ENCODE data around the gene PLOD1.

DNA sequence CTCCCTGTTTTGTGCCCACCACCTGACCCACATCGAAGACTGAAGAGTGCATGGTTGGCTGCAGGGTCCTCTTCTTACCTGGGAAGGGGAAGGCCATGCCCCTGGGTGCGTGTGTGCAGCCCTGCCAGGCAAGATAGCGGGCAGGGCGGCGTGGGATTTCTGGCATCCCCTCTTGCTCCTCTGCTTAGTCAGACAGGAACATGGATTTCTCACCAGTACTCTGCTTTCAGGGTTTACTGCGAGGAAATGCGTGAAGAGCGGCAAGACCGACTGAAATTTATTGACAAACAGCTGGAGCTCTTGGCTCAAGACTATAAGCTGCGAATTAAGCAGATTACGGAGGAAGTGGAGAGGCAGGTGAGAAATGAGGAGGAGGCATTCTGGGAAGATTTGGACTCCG, 69.2 kb downstream of the PLOD1 start:
- TF ChIP-seq, protein P1, sequence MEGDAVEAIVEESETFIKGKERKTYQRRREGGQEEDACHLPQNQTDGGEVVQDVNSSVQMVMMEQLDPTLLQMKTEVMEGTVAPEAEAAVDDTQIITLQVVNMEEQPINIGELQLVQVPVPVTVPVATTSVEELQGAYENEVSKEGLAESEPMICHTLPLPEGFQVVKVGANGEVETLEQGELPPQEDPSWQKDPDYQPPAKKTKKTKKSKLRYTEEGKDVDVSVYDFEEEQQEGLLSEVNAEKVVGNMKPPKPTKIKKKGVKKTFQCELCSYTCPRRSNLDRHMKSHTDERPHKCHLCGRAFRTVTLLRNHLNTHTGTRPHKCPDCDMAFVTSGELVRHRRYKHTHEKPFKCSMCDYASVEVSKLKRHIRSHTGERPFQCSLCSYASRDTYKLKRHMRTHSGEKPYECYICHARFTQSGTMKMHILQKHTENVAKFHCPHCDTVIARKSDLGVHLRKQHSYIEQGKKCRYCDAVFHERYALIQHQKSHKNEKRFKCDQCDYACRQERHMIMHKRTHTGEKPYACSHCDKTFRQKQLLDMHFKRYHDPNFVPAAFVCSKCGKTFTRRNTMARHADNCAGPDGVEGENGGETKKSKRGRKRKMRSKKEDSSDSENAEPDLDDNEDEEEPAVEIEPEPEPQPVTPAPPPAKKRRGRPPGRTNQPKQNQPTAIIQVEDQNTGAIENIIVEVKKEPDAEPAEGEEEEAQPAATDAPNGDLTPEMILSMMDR (IDR thresholded peaks at IDR 0.05) = no peak
- TF ChIP-seq, protein P2, sequence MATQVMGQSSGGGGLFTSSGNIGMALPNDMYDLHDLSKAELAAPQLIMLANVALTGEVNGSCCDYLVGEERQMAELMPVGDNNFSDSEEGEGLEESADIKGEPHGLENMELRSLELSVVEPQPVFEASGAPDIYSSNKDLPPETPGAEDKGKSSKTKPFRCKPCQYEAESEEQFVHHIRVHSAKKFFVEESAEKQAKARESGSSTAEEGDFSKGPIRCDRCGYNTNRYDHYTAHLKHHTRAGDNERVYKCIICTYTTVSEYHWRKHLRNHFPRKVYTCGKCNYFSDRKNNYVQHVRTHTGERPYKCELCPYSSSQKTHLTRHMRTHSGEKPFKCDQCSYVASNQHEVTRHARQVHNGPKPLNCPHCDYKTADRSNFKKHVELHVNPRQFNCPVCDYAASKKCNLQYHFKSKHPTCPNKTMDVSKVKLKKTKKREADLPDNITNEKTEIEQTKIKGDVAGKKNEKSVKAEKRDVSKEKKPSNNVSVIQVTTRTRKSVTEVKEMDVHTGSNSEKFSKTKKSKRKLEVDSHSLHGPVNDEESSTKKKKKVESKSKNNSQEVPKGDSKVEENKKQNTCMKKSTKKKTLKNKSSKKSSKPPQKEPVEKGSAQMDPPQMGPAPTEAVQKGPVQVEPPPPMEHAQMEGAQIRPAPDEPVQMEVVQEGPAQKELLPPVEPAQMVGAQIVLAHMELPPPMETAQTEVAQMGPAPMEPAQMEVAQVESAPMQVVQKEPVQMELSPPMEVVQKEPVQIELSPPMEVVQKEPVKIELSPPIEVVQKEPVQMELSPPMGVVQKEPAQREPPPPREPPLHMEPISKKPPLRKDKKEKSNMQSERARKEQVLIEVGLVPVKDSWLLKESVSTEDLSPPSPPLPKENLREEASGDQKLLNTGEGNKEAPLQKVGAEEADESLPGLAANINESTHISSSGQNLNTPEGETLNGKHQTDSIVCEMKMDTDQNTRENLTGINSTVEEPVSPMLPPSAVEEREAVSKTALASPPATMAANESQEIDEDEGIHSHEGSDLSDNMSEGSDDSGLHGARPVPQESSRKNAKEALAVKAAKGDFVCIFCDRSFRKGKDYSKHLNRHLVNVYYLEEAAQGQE (IDR thresholded peaks at IDR 0.05; ENCODE audit: insufficient read depth in 1 of 2, low read depth in 2 of 2, low read length in 1 of 2) = no peak
- no peak for TF ChIP-seq SIN3A (IDR thresholded peaks at IDR 0.05; ENCODE audit: borderline replicate concordance, insufficient read depth, low read depth, low read length)

Data from Panc1 (cell line).